ENCODE data around the gene ATP2B1.

Gene ATP2B1

DNA sequence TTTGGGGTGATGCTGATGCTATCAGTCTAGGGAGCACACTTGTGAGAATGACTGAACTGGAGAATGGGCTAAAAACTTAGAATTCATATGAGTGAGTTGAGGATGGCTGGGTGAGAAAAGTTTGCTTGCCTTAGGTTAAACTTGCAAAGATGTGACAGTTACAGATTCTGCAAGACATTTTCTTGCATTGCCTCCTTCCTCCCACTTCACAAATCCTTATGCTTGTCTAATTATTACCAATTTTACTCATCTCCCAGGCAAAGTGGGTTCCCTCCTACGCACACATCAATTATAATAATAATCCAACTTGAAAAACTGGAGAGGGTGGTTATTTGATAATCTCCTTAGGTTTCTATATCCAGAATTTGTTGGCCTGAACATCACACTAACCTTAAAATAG lies 50.9 kb downstream of the ATP2B1 start:
- in situ Hi-C loops (cut with MboI; ENCODE audit: low pct_unique_long_range_greater_than_20kb, low sequenced_read_pairs, unreplicated experiment): no loop called here
- no peak for DNase-seq (ENCODE audit: low spot score)
- TF ChIP-seq, protein P1, sequence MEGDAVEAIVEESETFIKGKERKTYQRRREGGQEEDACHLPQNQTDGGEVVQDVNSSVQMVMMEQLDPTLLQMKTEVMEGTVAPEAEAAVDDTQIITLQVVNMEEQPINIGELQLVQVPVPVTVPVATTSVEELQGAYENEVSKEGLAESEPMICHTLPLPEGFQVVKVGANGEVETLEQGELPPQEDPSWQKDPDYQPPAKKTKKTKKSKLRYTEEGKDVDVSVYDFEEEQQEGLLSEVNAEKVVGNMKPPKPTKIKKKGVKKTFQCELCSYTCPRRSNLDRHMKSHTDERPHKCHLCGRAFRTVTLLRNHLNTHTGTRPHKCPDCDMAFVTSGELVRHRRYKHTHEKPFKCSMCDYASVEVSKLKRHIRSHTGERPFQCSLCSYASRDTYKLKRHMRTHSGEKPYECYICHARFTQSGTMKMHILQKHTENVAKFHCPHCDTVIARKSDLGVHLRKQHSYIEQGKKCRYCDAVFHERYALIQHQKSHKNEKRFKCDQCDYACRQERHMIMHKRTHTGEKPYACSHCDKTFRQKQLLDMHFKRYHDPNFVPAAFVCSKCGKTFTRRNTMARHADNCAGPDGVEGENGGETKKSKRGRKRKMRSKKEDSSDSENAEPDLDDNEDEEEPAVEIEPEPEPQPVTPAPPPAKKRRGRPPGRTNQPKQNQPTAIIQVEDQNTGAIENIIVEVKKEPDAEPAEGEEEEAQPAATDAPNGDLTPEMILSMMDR (IDR thresholded peaks at IDR 0.05; ENCODE audit: extremely low read depth, insufficient read depth, missing control alignments): no peak

GRCh38 chr12:89657066-89657465 lies 51.6 kb downstream of the ATP2B1 start:
- no peak for DNase-seq (ENCODE audit: low spot score)
- in situ Hi-C loops (cut with MboI; ENCODE audit: low pct_unique_long_range_greater_than_20kb, low sequenced_read_pairs, unreplicated experiment): no loop called here
- TF ChIP-seq, protein P1 (IDR thresholded peaks at IDR 0.05; ENCODE audit: extremely low read depth, insufficient read depth, missing control alignments): no peak

DNA sequence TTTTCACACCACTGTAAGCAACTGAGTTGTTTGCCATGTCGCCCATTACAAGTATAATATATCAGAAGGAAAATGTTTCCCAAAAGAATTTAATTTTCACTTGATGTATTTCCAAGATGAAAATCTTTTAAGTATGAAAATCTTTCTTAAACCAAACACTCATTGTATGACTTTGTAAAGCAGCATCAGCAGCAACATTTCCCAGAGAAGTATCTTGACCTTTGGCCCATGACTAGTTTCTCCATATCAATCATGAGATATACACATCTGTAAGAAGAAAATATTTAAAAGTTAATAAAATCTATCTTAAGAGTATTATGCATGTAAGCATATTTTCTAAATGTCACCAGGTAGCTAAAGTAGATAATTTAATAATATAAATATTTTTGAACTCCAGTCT lies 52.8 kb downstream of the ATP2B1 start:
- TF ChIP-seq, protein P1 (IDR thresholded peaks at IDR 0.05; ENCODE audit: extremely low read depth, insufficient read depth, missing control alignments): no peak
- DNase-seq (ENCODE audit: low spot score): no peak
- in situ Hi-C loops (cut with MboI; ENCODE audit: low pct_unique_long_range_greater_than_20kb, low sequenced_read_pairs, unreplicated experiment): no loop called here

DNA sequence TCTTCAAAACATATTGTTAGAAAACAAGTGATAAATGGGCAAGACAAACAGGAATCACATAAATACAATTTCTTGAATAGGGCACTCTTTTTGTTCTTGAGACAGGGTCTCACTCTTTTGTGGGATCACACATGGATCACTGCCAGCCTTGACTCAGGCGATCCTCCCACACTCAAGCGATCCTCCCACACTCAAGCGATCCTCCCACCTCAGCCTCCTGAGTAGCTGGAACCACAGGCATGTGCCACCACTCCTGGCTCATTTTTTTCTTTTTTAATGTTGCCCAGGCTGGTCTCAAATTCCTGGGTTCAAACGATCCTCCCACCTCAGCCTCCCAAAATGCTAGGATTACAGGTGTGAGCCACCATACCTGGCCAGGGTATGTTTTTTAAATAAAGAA lies 57.4 kb downstream of the ATP2B1 start:
- TF ChIP-seq, protein P1 (IDR thresholded peaks at IDR 0.05; ENCODE audit: extremely low read depth, insufficient read depth, missing control alignments): no peak
- in situ Hi-C loops (cut with MboI; ENCODE audit: low pct_unique_long_range_greater_than_20kb, low sequenced_read_pairs, unreplicated experiment): no loop called here
- no peak for DNase-seq (ENCODE audit: low spot score)

- TF ChIP-seq, protein P1 (IDR thresholded peaks at IDR 0.05; ENCODE audit: extremely low read depth, insufficient read depth, missing control alignments): no peak
- in situ Hi-C loops (cut with MboI; ENCODE audit: low pct_unique_long_range_greater_than_20kb, low sequenced_read_pairs, unreplicated experiment): no loop called here
- DNase-seq (ENCODE audit: low spot score): no peak
These were observed 58.4 kb downstream of the ATP2B1 start for GRCh38 chr12:89650239-89650638.

GRCh38 chr12:89649820-89650219 lies 58.8 kb downstream of the ATP2B1 start:
- no peak for DNase-seq (ENCODE audit: low spot score)
- in situ Hi-C loops (cut with MboI; ENCODE audit: low pct_unique_long_range_greater_than_20kb, low sequenced_read_pairs, unreplicated experiment): no loop called here
- TF ChIP-seq, protein P1 (IDR thresholded peaks at IDR 0.05; ENCODE audit: extremely low read depth, insufficient read depth, missing control alignments): no peak

GRCh38 chr12:89649139-89649538 lies 59.5 kb downstream of the ATP2B1 start:
- TF ChIP-seq, protein P1 (IDR thresholded peaks at IDR 0.05; ENCODE audit: extremely low read depth, insufficient read depth, missing control alignments): no peak
- no peak for DNase-seq (ENCODE audit: low spot score)
- in situ Hi-C loops (cut with MboI; ENCODE audit: low pct_unique_long_range_greater_than_20kb, low sequenced_read_pairs, unreplicated experiment): no loop called here
